ENCODE results near the gene ACBD4.

GRCh38 chr17:45101883-45102811 is 33.3 kb upstream of the ACBD4 start:
- TF ChIP-seq POLR2A (IDR thresholded peaks at IDR 0.05) = no peak
- TF ChIP-seq CTCF (IDR thresholded peaks at IDR 0.05) = no peak

Measured in tibial nerve (tissue), 3 donors.